Measurements from ENCODE around the gene LAMA5.

The LAMA5 gene

GRCh38 chr20:62320581-62321354, 46.3 kb downstream of the LAMA5 start:
- no peak for TF ChIP-seq POLR2AphosphoS5 (IDR thresholded peaks at IDR 0.05; ENCODE audit: low read depth, low read length)
- no peak for TF ChIP-seq FOXP2 (optimal IDR thresholded peaks at IDR 0.05; ENCODE audit: borderline replicate concordance, extremely low read depth, extremely low read length, insufficient read depth)
- TF ChIP-seq TAF1 (IDR thresholded peaks at IDR 0.05; ENCODE audit: borderline replicate concordance, insufficient read depth, low read length) = no peak
- TF ChIP-seq REST (IDR thresholded peaks at IDR 0.05; ENCODE audit: insufficient read depth in 1 of 2, low read depth in 2 of 2, low read length in 2 of 2) = no peak

GRCh38 chr20:62319346-62319909, 47.7 kb downstream of the LAMA5 start:
- no peak for TF ChIP-seq TAF1 (IDR thresholded peaks at IDR 0.05; ENCODE audit: borderline replicate concordance, insufficient read depth, low read length)

- TF ChIP-seq REST (IDR thresholded peaks at IDR 0.05; ENCODE audit: insufficient read depth in 1 of 2, low read depth in 2 of 2, low read length in 2 of 2) = no peak
- no peak for TF ChIP-seq FOXP2 (optimal IDR thresholded peaks at IDR 0.05; ENCODE audit: borderline replicate concordance, extremely low read depth, extremely low read length, insufficient read depth)
- no peak for TF ChIP-seq POLR2AphosphoS5 (IDR thresholded peaks at IDR 0.05; ENCODE audit: low read depth, low read length)
Measured at GRCh38 chr20:62318400-62319345, 48.4 kb downstream of the LAMA5 start.

GRCh38 chr20:62317167-62317655, 49.9 kb downstream of the LAMA5 start:
- TF ChIP-seq POLR2AphosphoS5 (IDR thresholded peaks at IDR 0.05; ENCODE audit: low read depth, low read length) = no peak
- TF ChIP-seq SIN3A (IDR thresholded peaks at IDR 0.05; ENCODE audit: borderline replicate concordance, insufficient read depth, low read length) = no peak
- no peak for TF ChIP-seq FOXP2 (optimal IDR thresholded peaks at IDR 0.05; ENCODE audit: borderline replicate concordance, extremely low read depth, extremely low read length, insufficient read depth)
- no peak for TF ChIP-seq REST (IDR thresholded peaks at IDR 0.05; ENCODE audit: insufficient read depth in 1 of 2, low read depth in 2 of 2, low read length in 2 of 2)
- TF ChIP-seq TAF1 (IDR thresholded peaks at IDR 0.05; ENCODE audit: borderline replicate concordance, insufficient read depth, low read length) = no peak

DNA sequence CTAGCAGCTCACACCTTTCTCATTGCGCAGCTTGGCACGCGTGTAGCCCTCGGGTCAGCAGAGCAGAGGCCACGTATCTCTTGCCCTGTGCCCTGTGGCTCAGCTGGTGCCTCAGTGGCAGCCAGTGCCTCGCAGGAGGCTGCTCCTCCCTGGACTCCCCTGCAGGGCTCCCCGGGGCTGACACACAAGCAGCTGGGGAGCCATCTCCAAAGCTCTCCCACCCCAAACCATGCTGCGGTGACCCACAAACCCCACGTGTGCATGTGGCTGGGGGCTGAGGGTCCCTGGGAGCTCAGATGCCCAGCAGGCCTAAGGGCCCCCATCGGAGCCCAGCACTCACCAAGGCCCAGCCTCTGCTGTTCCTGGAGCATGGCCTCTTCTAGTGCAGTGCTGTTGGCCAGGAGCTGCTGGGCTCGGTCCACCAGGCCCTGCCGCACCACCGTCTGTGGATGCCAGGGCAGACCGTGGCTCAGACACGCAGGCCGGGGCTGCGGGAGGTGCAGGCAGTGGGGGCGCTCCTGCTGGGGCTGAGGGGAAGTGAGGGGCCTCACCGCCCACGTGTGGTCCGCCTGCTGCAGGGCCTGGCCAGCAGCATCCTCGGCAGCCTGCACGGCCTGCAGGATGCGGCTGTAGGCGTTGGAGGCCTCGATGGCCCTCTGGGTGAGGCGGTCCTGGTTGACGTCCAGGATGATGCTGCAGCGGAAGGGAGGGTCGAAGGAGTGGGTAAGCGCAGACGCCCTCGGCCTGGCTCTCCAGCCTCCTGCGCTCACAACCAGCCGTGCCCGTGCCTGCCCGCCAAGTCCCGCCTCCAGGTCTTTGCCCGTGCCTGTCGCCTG, 50.6 kb downstream of the LAMA5 start:
- TF ChIP-seq SIN3A (IDR thresholded peaks at IDR 0.05; ENCODE audit: borderline replicate concordance, insufficient read depth, low read length) (no peak), FOXP2 (optimal IDR thresholded peaks at IDR 0.05; ENCODE audit: borderline replicate concordance, extremely low read depth, extremely low read length, insufficient read depth) (no peak), REST (IDR thresholded peaks at IDR 0.05; ENCODE audit: insufficient read depth in 1 of 2, low read depth in 2 of 2, low read length in 2 of 2) (no peak), TAF1 (IDR thresholded peaks at IDR 0.05; ENCODE audit: borderline replicate concordance, insufficient read depth, low read length) (no peak), POLR2AphosphoS5 (IDR thresholded peaks at IDR 0.05; ENCODE audit: low read depth, low read length) (no peak)

All from PFSK-1 (cell line).